Measurements from ENCODE around the gene LBHD1.
A peak's percentile ranks its signal among the peaks of the same experiment; 100 is the strongest.
"Not testable (repeated sequence)": the region's sequence is repeated elsewhere in the genome, so short reads cannot be mapped to it uniquely, and the experiment has no call there.

Gene LBHD1

DNA sequence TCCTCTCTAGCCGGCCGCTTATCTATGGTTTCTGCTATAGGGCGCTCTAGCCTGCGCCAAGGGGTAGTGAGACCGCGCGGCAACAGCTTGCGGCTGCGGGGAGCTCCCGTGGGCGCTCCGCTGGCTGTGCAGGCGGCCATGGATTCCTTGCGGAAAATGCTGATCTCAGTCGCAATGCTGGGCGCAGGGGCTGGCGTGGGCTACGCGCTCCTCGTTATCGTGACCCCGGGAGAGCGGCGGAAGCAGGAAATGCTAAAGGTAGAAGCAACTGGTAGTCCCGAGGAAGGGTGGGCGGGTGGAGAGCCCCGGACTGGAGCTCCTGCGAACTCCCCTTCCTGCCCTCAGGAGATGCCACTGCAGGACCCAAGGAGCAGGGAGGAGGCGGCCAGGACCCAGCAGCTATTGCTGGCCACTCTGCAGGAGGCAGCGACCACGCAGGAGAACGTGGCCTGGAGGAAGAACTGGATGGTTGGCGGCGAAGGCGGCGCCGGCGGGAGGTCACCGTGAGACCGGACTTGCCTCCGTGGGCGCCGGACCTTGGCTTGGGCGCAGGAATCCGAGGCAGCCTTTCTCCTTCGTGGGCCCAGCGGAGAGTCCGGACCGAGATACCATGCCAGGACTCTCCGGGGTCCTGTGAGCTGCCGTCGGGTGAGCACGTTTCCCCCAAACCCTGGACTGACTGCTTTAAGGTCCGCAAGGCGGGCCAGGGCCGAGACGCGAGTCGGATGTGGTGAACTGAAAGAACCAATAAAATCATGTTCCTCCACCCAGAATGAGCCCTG, at the start of gene LBHD1, which contains the start of gene UQCC3:
Gene LBHD1 (minus strand): TSS at position 660 of the 782 bp plus-strand sequence. CDS start 2,236 bp downstream, outside the sequence.
Gene UQCC3 (plus strand): TSS at position 66 of the 782 bp plus-strand sequence. CDS start 73 bp downstream, at position 139.
- peak; percentile 80 for DNase-seq (ENCODE audit: low spot score)

DNA sequence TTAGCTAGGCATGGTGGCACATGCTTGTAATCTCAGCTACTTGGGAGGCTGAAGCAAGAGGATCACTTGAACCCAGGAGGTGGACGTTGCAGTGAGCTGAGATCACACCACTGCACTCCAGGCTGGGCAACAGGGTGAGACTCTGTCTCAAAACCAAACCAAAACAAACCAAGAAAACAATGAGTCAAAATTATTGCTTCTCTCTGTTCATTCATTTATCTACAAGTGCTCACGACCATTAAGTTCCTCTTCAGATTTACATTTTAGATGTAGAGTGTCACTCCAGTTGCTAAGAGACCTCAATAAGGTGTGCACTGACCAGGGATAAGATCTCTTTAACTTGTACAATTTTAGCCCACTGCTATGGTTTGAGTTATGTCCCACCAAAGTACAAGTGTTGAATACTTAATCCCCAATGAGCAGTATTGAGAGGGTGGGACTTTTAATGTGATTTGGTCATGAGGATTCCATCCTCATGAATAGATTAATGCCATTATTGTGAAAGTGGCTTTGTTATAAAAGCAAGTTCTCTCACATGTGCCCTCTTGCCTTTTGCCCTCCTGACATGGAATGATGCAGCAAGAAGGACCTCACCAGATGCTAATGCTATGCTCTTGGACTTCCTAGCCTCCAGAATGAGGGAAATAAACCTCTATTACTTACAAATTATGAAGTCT, 47.4 kb upstream of the LBHD1 start:
- DNase-seq (ENCODE audit: low spot score): no peak

- no peak for DNase-seq (ENCODE audit: low spot score)
Measured at GRCh38 chr11:62716816-62717215, 44.7 kb upstream of the LBHD1 start.

DNA sequence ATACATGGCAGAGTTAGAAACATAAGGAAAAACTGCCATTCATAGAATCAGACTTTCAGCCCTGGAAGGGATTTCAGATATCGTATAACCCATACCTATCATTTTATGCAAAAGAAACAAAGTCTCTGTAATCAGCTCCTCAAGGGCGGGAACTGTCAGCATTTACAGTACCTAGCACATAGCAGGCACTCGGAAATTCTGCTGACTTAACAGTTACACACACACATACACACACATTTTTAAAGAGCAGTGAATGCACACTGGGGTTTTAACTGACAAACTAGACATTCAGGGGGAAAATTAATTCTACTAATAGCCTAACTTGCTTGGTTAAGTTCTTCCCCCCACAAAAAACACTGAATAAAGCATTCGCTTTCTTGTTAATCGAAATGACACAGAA, 44.1 kb upstream of the LBHD1 start:
- DNase-seq (ENCODE audit: low spot score): no peak

GRCh38 chr11:62715150-62716130, 43.4 kb upstream of the LBHD1 start:
- no peak for DNase-seq (ENCODE audit: low spot score)

GRCh38 chr11:62713343-62713742, 41.3 kb upstream of the LBHD1 start:
- no peak for DNase-seq (ENCODE audit: low spot score)

DNA sequence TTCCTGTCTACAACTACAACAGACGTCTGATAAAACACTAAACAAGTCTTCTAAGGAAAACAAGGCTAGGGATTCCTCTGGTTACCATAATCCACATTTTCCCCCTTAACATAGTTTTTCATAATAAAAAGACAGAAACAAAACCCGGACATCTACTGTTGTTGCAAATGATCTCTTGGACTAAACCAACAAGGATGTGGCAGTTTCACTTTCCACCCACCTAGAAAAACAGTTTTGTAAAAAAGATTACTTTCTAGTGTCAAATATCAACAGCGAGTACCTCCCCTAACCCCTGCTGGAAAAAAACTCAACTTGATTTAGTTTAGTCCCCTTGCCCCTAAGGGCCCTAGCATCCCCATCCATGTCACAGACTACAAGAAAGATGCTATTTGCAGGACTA, 40.8 kb upstream of the LBHD1 start:
- DNase-seq (ENCODE audit: low spot score): no peak

- DNase-seq (ENCODE audit: low spot score): no peak
Measured at GRCh38 chr11:62712276-62712812, 40.3 kb upstream of the LBHD1 start.

DNA sequence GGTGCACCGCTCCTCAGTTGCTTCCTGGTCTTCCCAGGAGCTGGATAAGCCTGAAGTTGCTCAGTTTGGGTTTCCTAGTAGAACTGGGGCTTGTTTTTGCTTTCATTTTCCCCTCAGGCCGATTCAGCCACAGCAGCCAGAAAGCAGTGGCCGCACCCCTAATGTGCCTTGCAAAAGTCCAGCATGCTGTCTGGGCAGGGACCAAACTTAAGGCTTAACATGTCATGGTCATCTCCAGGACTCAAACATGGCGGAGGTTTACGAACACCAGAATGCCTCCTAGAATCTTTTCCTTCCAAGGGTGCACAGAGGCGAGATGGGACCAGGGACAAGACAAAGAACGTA, 37.9 kb upstream of the LBHD1 start:
- no peak for DNase-seq (ENCODE audit: low spot score)

DNA sequence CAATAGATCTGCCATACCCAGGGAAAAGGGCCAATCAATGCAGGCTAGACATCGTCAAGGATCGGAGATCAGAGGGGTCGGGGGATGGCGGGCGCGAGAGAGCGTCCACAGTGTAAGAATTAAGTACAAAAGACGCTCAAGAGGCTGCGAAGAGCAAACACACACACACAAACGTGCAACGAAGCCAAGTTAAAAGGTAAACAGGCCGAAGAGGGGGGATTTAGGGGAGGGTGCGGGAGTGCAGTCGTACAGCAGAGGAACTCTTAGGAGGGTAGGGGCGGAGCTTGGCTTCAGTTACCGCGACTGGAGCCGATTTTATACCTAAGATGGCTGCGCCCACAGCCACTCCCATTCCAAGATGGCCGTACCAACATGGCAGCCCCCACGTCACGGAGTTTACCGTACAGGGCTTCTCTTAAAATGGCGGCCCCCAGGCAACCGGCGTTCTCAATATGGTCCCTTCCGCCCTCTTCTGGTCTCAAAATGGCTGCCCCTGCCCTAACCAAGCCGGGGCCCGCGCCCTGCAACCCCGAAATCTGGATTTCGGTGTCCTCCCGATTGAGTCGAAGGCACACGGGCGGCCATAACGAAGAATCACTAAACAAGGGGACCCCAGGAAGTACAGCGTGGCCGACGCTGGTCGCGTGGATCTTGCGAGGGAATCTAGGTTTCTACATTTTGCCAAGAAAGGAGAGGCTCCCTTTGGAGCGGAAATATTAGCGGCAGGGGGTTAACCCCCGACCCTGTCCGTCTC, 37.4 kb upstream of the LBHD1 start:
- no peak for DNase-seq (ENCODE audit: low spot score)

GRCh38 chr11:62708793-62709192, 36.7 kb upstream of the LBHD1 start:
- DNase-seq (ENCODE audit: low spot score): no peak

- DNase-seq (ENCODE audit: low spot score): no peak
Measured at GRCh38 chr11:62708392-62708791, 36.3 kb upstream of the LBHD1 start.

- no peak for DNase-seq (ENCODE audit: low spot score)
Measured at GRCh38 chr11:62707277-62707861, 35.3 kb upstream of the LBHD1 start, which contains the start of the genes BSCL2 and GNG3. TSS of gene BSCL2 (minus strand) at chr11:62707424. CDS start at chr11:62707195, 229 bp downstream. TSS of gene GNG3 (plus strand) at chr11:62707676. CDS start at chr11:62708296, 620 bp downstream.

DNA sequence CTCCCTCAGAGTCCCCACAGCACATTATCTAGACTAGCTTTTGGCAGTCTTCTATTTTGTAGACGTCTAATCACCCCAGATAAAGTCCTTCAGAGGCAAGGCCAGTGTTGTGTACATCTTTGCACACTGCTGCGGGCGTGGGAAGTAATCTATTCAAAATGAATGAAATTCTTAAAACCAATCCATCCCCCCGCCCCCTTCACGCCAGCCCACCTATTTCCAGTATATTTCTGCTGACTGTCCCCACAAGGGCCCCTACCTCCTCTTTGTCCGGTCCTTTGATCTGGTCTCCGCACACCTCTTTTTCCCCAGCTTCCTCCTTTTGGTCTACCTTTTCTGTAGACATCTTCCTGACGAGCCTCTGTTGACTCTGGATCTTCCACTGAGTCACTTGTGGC, 34.8 kb upstream of the LBHD1 start:
- DNase-seq (ENCODE audit: low spot score): no peak

DNA sequence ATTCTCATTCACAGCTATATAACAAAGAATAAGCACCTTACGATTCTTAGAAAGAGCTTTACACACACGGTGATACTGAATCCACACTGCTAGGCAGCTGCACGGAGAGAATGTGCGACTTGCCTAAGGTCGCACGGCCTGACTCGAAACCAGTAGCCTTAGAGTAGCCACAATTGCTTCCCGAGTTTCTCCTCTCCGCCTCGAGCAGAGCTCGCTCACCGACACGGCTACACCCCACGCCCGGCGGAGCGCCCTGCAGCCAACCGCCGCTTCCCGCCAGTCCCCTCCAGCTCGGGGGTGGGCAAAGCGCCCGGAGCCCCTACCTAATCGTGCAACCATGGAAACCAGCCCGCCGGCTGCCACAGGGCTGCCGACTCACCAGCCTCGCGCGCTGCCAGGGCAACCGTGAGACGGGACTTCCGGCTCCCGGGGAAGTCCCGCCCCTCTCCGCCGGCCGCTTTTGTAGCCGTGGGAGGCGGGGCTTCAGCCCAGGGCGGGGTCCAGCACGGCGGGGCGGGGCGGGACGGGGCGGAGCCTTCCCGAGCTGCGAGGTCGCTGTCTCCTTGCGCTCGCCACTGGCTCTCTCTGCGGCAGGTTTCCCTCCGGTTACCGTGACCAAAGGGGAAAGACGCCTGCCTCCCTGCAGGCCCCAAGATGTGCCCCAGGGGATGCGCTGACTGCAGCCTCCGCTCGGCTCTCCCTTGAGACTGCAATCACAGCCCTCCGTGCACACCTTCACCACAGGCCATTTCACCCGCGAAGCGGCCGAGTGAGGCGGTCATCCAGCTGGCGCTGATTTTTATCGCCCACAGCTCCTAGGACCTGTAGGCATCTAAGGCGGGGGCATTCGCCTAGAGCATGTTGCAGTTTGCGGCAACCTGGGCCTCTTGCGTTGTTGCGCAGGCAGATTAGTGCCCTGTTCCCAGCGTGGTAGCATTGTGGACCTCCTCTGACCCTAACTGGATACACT, 34.1 kb upstream of the LBHD1 start:
- DNase-seq (ENCODE audit: low spot score): peak; percentile 87

DNA sequence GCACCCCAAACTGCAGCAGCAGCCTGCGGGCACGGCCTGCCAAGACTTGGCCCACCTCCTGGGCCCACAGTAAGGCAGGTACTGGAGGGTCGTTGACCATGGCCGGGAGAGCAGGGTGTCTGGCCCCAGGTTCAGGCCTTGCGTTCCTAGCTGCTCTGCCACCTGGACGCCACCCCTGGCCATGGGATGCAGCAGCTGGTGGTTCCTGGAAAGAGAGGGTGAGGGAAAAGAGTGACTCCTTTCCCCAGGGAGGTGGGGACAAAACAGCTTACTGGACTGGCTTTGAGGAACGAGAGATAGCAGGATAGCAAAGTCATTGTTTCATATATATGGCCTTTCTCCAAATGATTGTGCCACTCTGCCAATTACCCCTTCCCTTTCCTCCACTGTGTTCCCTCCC, 33.3 kb upstream of the LBHD1 start:
- no peak for DNase-seq (ENCODE audit: low spot score)

DNA sequence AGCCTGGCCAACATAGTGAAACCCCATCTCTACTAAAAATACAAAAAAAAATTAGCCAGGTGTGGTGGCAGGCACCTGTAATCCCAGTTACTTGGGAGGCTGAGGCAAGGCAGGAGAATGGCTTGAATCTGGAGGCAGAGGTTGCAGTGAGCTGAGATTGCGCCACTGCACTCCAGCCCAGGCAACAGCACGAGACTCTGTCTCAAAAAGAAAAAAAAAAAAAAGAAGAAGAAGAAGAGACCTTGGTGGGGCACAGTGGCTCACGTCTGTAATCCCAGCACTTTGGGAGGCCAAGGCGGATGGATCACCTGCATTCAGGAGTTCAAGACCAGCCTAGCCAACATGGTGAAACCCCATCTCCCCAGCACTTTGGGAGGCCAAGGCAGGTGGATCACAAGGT, 31.9 kb upstream of the LBHD1 start:
- not testable (repeated sequence) for DNase-seq (ENCODE audit: low spot score)

DNA sequence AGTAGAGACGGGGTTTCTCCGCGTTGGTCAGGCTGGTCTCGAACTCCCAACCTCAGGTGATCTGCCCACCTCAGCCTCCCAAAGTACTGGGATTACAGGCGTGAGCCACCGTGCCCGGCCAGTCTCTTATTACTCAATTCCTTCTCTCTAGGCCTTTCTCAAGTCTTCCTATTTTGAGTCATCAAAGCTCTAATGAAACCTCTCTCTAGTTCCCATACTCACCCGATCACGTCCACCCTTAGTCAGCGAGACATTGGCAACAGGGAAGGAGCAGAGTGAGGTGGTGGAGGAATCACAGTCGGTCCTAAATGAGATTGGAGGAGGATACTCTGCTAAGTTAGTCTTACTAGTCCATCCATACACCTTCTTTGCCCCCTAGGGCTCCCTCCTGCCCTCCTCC, 30.2 kb upstream of the LBHD1 start:
- DNase-seq (ENCODE audit: low spot score): no peak

DNA sequence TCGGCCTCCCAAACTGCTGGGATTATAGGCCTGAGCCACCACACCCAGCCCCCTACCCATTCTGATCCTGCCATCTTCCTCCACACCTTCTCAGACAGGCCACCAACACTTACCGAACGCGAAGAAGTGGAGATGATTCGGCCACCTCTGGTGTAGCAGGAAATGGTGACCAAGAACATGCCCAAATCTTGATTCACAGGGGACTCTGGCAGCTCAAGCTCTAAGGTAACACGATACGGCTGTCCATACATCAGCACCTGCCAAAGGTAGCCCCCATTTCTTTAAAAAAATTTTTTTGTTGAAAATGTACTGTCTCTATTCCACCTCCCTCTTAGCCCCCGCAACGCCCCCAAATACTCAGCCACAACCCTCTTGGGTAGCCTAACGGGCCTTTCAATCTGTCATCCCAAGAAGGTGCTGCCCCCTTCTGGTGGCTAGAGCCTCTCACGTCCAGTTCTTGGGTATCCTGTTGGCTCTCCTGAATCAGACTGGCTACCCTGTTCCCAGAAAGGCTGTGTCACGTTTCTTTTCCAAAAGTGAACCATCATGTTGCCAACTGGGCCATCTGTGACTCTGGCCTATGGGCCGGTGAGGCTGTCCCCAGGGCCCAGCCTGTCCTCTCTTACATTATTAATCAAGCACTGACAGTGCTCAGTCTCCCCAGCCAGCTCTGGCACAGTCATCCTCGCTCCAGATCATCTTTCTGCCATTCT, 22.5 kb upstream of the LBHD1 start:
- DNase-seq (ENCODE audit: low spot score): peak; percentile 83
